ENCODE results near the gene ACADVL.
"Not testable (repeated sequence)": the region's sequence is repeated elsewhere in the genome, so short reads cannot be mapped to it uniquely, and the experiment has no call there.

Gene ACADVL

GRCh38 chr17:7235693-7236665 lies 16.2 kb downstream of the ACADVL start:
- DNase-seq = no peak

GRCh38 chr17:7236808-7237207 lies 17.1 kb downstream of the ACADVL start:
- no peak for DNase-seq

GRCh38 chr17:7237266-7237760 lies 17.6 kb downstream of the ACADVL start:
- DNase-seq = no peak

GRCh38 chr17:7237761-7238419 lies 18.2 kb downstream of the ACADVL start:
- peak; percentile 73 for DNase-seq

- no peak for DNase-seq
Measured at GRCh38 chr17:7238420-7239090, 18.8 kb downstream of the ACADVL start.

GRCh38 chr17:7239091-7240027 lies 19.6 kb downstream of the ACADVL start, which contains the start of gene PHF23:
TSS of gene PHF23 (minus strand) at chr17:7239457. CDS start at chr17:7239279, 178 bp downstream.
- DNase-seq = peak; percentile 96

GRCh38 chr17:7240375-7240774 lies 20.6 kb downstream of the ACADVL start:
- DNase-seq = no peak

GRCh38 chr17:7241090-7241733 lies 21.5 kb downstream of the ACADVL start:
- no peak for DNase-seq

GRCh38 chr17:7241783-7242716 lies 22.3 kb downstream of the ACADVL start, which contains the start of gene GABARAP:
TSS of gene GABARAP (minus strand) at chr17:7242449. CDS start at chr17:7242330, 119 bp downstream.
- DNase-seq = no peak

GRCh38 chr17:7242717-7243452 lies 23.1 kb downstream of the ACADVL start:
- DNase-seq = peak; percentile 77

GRCh38 chr17:7243453-7243729 lies 23.7 kb downstream of the ACADVL start:
- no peak for DNase-seq

GRCh38 chr17:7243838-7244237 lies 24.1 kb downstream of the ACADVL start:
- DNase-seq = not testable (repeated sequence)

- no peak for DNase-seq
Measured at GRCh38 chr17:7246779-7247178, 27.0 kb downstream of the ACADVL start.

GRCh38 chr17:7248796-7249195 lies 29.1 kb downstream of the ACADVL start:
- DNase-seq = no peak

- no peak for DNase-seq
Measured at GRCh38 chr17:7249214-7249613, 29.5 kb downstream of the ACADVL start.

GRCh38 chr17:7249830-7250229 lies 30.1 kb downstream of the ACADVL start:
- no peak for DNase-seq

GRCh38 chr17:7250695-7251627 lies 31.2 kb downstream of the ACADVL start:
- no peak for DNase-seq

- DNase-seq = peak; percentile 75
Measured at GRCh38 chr17:7251661-7252175, 32.0 kb downstream of the ACADVL start, which contains the start of gene CTDNEP1. TSS of gene CTDNEP1 (minus strand) at chr17:7251734. CDS start at chr17:7251296, 438 bp downstream.

Data from 8988T (cell line).